ENCODE results near the gene PLGRKT.
"Not testable (repeated sequence)": the region's sequence is repeated elsewhere in the genome, so short reads cannot be mapped to it uniquely, and the experiment has no call there.

Gene PLGRKT

DNA sequence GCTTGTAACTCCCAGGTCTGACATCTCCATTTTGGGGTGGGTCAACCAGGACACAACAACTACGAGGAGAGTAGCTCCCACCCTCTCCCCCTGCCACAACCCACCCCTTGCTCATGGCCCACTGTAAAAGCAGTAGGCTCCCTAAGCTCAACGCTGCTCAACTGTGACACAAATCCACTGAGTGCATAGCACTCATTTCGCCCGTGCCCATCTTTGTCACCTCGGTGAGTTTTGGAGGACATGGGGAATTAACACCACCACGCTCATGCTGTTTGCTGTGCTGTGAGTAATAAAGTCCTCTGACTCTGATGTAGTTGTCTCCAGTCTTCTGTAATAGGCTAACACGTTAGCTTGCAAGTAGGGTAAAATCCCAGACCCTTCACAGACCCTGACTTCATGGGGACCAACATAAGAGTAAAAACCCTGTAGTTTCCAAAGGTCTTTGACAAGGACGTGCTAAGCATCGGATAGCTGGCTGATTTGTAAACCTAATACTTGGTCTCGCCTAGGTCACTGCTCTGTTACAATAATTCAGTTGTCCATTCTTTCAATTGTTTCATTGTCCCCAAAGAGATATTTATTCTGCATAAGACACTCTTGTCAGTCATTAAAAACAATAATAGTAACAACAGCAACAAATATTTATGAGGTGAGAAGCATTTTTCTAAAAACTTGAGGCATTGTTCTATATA, 7.7 kb downstream of the PLGRKT start:
- DNase-seq, result no peak

DNA sequence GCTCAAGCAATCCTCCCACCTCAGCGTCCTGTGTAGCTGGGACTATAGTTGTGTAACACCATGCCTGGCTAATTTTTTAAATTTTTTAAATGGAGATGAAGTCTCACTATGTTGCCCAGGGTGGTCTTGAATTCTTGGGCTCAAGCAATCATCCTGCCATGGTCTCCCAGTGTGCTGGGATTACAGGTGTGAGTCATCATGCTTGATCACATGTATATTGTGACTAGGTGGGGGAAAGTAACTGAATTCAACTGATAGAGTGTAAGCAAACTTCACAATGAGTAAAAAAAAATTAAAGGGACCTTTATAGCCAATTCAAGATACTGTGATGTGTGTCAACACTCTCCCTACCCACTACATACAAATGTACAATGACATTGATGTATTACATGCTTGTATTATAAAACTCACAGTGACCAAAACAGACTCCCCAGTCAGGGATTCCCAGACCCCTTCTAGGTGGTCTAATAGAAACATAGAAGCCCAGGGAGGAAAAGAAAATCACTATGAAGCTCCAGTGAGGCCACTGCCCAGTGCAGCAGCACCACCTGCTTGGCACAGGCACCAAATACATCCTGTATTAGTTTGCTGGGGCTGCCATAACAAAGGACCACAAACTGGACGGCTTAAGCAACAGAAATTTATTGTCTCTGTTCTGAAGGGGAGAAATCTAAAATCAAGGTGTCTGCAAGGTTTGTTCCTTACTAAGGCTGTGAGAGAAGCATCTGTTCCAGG, 8.8 kb downstream of the PLGRKT start:
- DNase-seq, result no peak

DNA sequence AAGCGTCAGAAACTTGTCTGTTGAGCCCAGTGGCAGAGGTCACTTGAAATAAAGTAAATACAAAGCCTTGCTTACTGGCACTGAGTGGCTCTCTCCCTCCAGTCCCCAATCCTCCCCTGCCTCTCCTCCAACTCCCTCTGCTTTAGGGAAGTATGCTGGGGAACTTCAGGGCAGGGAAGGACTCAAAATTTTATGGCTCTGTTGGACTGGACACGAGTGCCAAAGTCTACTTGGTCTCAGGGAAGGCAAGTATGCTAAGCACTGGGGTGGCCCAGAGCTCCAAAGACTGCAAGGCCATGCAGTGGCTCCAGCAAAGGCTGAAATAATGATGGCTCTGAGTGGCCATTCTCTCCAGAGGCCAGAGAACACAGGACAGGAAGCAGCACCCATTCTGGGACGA, 9.6 kb downstream of the PLGRKT start:
- no peak for DNase-seq

DNA sequence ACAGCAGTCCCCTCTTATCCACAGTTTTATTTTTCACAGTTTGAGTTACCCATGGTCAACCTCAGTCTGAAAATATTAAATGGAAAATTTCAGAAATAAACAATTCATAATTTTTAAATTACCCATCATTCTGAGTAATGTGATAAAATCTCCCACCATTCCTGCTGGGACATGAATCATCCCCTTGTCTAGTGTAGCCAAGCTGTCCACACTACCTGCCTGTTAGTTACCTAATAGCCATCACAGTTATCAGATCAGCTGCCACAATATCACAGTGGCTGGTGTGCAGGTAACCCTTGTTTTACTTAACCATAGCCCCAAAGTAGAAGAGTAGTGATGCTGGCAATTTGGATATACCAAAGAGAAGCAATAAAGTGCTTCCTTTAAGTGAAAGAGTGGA, 10.7 kb downstream of the PLGRKT start:
- DNase-seq, result no peak

GRCh38 chr9:5425006-5425628, 12.6 kb downstream of the PLGRKT start:
- no peak for DNase-seq

- DNase-seq, result no peak
These were observed 15.4 kb downstream of the PLGRKT start for GRCh38 chr9:5422276-5422675.

- no peak for DNase-seq
These were observed 16.6 kb downstream of the PLGRKT start for GRCh38 chr9:5421163-5421562.

GRCh38 chr9:5419987-5420386, 17.7 kb downstream of the PLGRKT start:
- no peak for DNase-seq

- DNase-seq, result no peak
These were observed 19.2 kb downstream of the PLGRKT start for GRCh38 chr9:5418481-5418880.

- DNase-seq, result no peak
These were observed 20.8 kb downstream of the PLGRKT start for GRCh38 chr9:5416953-5417352.

- DNase-seq, result no peak
These were observed 29.1 kb downstream of the PLGRKT start for GRCh38 chr9:5408596-5408995.

DNA sequence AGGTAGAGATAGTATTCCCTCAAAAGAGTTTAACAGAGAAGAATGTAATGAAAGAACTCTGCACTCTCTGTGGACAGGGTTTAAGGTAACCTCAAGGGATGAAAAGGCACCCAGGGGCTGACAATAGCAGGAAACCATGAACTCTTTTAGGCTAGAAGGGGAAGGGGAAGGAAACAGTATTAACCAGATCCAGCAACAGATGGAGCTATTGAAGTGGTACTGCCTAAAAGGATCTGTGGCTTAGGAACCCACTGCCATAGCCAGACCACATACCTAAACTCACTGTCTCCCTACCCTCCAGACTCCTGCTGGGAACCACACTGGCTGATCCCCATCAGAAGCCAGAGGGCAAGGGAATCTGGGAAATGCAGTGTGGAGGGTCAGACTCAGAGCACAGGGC, 35.5 kb downstream of the PLGRKT start:
- no peak for DNase-seq

- not testable (repeated sequence) for DNase-seq
These were observed 40.2 kb downstream of the PLGRKT start for GRCh38 chr9:5397547-5397946.

DNA sequence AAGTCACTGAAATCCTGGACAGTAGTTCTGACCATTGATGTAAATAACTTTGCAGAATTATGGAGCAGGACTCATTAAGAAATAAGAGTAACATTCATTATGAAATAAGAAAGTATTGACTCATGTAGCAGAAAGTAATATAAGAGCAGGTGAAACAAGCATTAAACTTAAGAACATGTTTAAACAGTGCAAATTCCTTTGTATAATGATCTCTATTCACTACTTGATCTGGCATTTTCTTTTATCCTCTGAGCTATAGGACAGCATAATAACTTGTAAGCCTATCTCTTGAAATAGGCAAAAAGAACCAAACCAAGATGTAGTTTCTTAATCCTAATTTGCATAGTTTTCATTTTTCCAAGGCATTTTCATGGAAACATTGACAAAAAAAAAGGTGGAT, 42.3 kb downstream of the PLGRKT start:
- DNase-seq, result no peak

DNA sequence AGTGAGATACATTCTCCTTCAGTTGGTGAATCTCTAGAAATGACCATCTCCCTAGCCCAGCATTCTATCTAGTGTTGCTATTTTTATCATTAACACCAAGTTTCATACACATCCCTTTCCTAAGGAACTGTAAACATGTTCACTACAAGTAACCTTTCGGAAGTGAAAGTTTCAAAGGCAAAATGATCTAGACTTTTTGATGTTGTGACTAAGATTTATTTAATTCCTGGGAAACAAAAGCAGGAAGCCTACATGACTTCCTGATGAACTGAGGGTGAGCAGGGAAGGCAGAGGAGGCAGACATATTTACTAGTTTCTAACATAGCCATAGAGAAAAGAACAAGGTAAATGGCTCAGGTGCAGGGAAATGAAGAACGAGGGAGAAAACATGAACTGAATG, 43.7 kb downstream of the PLGRKT start:
- not testable (repeated sequence) for DNase-seq

- no peak for DNase-seq
These were observed 44.2 kb downstream of the PLGRKT start for GRCh38 chr9:5393497-5393896.

DNA sequence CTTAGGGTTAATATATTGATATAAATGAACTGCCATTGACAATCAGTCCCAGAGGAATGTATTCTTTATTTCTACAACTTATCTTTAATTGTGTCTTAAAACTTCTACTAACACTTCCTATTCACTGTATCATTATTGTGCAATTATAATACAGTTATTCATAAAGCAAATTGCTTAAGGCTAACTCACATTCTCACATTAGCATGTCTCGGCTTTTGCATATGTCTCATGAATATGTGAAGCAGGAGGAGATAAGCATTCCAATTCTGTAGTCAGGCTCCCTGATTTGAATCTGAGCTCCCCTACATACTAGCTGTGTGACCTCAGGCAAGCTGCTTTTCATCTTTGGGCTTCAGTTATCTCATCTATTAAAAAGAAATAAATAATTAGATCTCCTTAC, 45.4 kb downstream of the PLGRKT start:
- no peak for DNase-seq

DNA sequence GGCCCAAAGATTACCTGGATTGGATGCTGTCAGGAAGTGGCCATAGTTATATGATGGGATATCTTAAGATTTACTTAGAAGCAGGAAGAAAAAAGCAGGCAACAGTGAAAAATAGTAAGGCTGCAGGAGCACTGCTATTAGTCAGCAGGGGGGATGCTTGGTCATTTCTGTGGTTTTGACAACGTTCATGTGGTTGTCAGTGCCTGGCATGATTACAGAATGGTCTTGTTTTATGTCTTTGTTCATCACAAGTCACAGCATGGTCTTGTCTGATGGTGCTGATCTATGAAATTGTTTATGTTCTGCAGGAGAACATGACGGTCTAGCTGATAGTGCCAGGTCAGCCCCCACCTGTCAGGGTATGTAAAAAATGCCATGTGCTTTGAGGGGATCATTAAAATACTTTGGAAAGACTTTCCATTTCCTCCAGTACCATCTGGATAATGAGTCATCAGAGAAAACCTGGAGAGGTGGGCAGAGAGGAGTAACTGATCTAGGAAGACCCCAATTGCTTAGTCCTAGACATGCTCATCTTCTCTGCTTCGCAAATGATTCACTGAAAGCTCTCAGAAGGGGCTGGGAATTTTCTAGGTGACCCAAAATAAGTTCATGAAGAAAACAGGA, 48.5 kb downstream of the PLGRKT start:
- no peak for DNase-seq

GRCh38 chr9:5388026-5388819, 49.5 kb downstream of the PLGRKT start:
- DNase-seq, result no peak

- DNase-seq, result no peak
These were observed 53.3 kb downstream of the PLGRKT start for GRCh38 chr9:5384436-5384835.

DNA sequence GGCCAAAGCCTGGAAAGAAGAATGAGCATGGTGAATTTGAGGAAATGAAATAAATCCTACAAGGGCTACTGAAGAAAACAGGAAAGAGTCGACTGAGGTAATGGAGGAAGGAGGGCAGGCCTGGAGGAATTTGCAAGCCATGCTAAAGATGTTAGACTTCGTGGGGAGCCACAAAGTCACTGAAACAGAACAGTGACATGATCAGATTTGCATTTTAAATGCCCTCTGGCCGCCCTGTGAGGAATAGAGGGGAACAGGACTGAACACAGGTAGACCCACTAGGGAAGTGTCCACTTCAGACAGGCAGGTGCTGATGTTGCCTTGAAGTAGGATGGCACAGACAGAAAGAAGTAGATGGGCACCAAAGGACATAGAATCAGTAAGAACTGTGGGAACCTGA, 55.2 kb downstream of the PLGRKT start:
- DNase-seq, result no peak

- DNase-seq, result no peak
These were observed 61.8 kb downstream of the PLGRKT start for GRCh38 chr9:5375790-5376477.
